GM18498 (cell line): ENCODE data around the gene HYLS1.

Experiments
- ATAC-seq: cut with Tn5 transposase; IDR thresholded peaks from one replicate; pipeline ENCODE4 v1.9.1; 2021; ENCODE audit warnings: mild to moderate bottlenecking, moderate library complexity; ENCODE audit not compliant: unreplicated experiment

HYLS1 gene

DNA sequence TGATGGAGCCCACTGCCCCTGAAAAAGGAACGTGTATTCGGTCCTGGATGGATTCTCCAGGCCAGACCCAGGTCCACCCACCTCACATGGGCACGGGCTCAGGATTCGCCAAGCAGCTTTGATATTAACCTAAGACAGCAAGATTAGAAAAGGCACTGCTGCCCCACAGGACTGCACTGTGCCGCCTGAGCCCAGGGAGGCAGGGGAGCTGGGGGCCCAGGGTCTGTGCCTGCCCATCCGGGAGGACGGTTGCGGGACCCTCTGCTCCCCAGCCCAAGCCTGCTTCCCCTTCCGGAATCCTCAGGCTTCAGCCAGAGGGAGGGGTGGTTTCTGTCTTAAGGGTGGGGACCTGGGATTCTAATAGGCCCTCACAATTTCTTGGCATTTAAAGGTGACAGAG, 44.8 kb downstream of the HYLS1 start:
- ATAC-seq, result no peak

DNA sequence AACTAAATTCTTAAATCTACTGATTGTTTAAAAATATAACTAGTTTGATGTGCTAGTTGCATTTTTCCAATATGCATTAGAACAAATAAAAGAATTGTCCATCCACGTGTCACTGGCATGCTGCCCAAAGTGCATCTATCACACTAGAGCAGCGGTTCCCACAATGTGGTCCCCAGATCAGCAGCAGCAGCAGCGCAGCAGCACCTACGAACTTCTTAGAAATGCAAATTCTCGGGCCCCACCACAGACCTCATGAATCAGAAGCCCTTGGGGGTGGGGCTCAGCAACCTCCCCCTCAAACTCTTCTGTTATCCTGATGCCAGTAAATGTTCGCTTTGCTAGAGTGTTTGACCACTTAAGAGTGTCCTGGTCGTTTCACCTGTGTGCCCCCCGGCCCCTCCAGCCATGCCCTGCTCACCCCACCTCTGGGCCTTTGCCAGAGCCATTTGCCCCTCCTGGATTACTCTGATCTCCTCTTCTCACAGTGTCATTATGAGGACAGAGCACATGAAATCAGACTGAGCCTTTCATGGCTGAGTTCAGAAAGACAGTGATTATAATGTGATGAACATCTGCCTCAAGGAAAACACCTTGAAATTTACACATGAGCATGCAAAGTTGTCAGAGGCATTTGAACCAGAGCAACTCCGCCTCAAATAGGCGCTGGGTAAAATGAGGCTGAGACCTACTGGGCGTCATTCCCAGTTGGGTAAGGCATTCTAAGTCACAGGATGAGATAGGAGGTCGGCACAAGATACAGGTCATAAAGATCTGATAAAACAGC, 45.8 kb downstream of the HYLS1 start:
- ATAC-seq, result no peak

DNA sequence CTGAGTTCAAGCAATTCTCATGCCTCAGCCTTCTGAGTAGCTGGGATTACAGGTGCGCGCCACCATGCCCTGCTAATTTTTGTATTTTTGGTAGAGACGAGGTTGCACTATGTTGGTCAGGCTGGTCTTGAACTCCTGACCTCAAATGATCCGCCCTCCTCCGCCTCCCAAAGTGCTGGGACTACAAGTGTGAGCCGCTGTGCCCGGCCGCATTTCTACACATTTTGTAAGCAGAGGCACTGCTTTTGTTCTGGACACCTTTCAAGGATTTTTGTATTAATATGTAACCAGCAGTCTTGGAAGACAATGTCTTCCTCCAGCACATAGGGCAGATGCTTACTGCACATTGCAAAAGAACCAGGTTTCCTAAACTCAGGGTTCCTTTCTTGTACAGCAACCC, 47.0 kb downstream of the HYLS1 start:
- ATAC-seq, result no peak

DNA sequence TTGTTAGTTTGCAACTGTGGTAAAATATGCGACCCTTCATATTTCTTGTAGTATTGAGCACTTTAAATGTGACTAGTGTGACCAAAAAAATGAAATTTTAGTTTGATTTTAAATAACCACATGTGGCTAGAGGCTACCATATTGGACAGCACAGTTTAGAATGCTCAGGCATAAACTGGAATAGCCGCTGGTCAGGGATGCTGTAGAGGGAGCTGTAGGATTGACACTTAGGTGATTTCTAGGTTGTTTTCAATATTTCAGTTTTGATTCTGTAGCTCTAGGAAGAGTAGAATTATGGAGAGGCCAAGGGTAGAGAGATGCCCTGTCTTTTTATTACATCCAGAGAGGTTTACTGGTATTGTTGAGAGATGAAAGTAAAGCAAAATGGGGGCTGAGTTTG, 47.6 kb downstream of the HYLS1 start:
- ATAC-seq, result no peak

DNA sequence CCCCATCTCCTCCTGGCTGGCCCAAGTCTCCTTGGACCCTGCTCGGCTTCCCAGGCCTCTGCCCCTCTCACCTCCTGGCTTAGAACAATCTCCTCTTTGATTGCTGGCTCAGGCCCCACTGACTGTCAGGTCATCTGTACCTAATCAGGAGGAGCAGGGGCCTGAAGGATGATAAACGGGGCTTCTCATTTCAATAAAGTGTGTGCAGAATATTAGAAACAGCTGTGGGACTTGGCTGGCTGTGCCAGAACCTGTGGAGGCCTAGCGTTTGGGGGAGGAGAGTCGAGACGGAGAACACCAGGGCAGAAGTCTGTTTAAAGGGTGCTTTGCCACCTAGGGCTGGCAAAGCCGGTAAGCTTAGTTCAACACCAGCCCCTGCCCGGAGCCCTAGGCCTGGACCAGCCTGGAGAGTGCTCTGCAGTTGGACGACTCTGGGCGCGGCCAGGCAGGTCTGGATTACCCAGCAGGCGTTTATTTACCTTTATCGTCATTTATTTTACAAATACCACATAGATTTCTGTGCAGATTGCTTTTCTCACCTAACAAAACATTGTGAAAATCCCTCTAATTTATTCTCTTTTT, 48.2 kb downstream of the HYLS1 start:
- ATAC-seq, result no peak

DNA sequence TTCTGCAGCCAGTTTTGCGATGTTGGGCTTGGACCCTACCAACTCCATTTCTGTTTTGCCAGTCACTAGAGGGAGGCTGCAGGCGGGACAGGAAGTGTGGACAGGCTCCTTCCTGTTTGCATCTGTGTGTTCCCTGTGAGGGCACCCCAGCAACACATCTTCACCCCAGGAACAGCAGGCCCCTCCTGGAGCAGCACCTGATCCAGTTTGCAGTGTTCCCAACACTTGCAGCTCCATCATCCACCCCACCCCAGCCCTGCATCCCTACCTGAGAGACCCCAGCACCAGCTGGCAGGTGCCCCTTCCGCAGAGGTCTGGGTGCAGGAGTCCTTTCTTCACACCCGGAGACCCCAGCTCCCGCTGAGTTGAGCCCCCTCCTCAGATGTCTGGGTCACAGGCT, 51.0 kb downstream of the HYLS1 start:
- no peak for ATAC-seq

DNA sequence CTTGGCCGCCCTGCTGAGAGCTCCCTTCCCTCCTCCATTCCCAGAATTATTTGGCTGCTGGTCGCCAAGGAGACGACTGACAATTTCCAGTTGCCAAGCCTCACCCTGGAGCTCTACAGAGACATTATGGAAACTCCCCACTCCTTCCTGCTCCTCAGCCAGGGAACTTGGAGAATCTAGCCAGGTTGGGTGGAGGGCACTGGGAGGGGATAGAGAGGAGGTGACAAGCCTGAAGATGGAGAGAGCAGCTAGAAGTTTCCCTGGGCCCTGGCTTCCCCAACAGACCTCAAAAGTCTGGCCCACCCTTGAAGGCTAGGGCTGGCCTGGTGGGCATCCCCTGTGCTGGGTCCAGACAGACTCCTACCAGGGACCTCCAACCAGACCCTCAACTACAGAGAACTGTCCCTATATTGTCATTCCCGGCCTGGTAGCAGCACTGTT, 51.6 kb downstream of the HYLS1 start:
- ATAC-seq, result no peak

DNA sequence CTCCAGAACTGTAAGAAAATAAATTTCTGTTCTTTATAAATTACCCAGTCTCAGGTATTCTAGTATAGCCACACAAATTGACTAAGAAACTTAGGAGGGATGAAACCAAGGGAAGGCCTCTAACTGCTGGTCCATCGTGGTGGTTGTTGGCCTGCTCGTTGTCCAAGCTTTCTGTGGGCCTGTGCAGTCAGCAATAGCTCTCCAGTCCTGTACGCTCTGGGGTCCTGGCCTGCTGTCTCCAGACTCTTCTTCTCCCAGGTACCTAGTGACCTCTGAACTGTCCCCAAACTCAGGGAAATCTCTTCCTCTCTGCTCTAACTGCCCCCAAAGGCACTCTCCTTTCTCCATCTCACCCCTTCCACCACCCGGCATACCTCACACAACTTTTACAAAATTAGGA, 52.7 kb downstream of the HYLS1 start:
- ATAC-seq, result no peak

DNA sequence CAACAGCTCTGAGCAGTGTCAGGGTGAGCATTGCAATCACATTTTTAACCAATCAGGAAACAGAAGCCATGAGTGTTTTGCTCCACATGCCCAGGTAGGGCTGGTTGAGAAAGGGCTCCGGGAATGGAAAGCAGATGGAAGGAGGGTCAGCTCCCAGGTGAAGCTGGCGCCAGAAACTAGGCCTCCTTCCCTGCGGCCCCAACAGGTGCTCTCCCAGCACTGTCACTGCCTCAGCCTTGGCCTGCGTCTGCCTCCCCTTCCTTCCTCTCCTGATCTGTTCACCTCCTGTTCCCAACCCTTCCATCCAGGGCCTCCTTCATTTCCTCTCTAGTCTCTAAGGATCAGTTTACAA, 53.8 kb downstream of the HYLS1 start:
- ATAC-seq, result no peak

DNA sequence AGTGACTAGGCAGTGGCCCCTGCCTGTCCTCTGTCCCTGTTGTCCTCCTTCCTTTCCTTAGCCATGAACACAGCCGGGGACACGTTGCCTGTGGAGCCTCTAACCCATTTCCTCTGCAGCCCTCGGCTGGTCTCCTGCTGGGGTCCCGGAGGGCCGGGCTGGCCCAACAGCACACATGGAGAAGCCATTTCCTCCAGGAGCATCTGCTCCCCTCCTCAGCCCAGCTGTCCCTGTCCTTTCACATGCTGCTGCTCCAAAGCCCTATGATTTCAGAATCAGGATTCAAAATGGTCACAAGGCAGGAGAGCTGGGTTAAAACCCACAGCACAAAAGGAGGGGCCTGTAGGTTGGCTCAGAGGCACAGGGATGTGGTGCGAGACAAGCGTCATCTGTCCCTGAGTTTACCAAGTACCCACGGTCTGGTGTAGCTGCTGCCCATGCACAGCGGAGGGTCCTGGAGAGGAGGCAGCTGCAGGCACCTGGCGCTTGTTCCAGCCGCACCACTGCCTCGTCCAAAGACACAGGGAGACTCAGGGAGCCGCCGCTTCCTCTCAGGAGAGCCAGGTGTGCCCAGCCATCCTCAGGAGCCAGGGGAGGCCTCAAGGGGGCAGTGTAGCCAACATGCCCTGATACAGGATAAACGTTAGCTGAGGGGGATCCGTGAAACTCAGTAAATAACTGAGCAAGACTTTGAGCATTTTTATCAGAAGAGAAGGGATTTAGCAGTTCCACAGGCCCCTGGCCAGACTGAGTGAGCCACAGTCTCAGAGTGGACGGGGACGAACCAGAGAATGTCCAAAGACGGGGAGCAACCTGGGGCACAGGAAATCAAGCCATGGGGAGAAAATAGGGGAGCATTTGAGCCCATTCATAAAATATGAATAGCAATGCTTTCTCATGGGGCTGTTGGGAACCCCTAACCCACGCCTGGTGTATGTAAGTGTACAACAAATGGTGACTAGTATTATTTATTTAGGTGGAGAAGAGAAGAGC, 54.4 kb downstream of the HYLS1 start:
- no peak for ATAC-seq

DNA sequence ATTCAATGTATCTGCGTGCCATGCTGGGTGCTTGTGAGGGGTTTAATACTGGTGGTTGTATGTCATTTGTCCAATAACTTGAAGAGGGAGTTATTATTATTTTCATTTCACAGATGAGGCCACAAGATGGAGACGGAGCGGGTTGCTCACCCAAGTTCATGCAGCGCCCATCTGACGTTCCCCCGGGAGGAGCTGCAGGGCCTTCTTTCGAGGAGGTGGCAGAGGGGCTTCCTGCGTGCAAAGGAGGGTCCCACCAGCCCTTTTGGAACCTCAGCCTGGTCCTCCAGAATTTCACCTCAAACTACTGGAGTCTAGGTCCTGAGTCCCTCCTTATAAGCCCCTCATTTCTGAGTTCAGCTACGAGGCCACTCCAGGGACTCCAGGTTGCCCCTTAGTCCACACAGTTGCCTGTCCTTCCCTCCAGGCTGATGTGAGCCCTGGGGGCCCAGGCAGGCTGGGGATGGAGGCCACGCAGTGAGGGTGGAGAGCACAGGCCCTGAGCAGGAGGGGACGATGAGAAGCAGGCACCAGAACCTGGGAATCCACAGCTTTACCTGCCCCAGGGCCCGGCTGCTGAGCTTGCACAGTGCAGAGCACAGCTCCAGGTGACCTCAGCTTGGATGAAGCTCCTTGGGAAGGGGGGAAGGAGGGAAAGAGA, 55.4 kb downstream of the HYLS1 start:
- ATAC-seq, result no peak

DNA sequence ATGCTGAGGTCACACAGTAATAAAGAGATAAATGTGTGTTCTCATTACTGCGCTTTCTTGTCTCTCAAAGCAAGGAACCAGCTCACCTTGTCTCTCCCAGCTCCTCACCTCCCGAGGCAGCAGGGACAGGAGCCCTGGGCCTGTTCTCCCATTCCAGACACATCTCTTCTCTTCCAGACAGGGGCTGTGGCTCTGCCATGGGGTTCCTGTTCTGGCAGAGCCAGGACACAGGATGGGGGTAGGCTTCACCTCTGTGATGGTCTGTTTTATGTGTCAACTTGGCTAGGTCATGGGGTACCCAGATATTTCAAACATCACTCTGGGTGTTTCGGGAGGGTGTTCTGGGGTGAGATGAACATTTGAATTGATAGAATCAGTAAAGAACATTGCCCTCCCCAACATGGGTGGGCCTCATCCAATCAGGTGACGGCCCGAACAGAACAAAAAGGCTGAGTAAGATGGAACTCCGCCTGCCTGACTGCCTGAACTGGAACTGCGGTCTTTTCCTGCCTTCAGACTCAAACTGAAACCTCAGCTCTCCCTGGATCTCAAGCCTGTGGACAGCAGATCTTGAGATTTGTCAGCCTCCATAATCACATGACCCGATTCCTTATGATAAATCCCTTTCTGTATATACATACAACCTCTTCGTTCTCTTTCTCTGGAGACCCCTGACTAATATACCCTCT, 56.3 kb downstream of the HYLS1 start:
- ATAC-seq, result no peak

DNA sequence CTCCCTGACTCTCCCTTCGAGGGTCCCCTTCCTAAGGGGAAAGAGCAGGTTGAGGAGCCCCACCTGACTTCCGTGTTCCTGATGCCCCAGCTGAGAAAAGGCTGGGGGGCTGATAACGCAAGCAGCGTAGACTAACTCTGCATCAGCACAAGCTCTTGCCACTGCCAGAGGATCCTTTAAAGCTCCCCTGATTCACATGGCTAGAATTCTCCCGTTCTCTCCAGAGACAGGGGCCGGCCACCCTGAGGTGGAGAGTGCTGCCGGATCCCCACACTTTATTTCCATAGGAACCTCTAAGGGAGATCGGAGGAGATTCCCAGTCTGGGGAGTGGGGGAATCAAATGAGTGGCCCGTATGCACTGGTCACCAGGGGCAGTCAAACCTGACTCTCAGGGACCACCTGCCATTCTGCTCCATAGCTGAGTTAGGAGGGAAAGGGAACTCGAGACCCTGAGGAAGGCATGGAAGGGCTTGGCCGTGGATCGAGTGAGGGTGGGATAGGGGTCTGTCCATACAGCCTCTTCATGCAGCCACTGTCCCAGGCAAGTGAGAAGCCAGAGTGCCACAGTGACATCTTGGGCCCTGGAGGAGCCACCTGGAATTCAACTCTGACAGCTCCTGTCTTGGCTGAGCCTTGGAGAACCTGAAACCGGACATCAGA, 57.0 kb downstream of the HYLS1 start:
- ATAC-seq, result no peak

DNA sequence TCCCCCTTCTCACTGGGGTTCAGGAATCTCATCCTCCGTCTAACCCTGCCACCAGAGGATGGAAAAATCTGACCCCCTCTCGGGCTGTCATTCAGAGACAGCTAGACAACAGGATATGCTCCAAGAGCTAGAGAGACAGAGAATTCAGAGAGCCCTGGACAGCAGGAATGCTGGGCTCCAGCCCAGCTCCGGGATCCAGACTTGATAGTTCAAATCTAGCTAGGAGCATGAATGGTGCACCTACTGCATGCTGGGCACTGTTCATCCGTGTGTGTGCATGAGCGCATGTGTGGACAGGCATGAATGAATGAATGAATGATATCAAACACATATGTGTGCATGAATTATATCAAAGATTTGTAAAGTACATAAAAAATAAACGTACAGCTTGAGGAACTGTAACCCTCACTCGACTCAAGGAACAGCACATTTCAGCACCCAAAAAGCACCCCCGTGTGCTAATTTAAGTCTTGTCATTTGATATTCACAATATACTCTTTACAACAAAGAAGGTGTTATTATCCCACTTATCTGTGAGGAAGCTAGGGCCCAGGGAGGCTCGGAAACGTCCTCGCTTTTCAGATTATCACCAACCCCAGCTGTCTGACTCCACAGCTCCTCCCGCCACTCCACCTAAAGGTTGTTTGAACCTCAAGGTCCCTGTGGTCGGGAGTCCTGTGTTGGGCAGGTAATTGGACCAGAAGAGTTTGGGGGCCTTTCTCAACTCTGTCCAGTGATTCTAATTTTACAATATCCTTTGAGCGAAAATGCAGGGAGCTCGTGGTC, 57.7 kb downstream of the HYLS1 start:
- ATAC-seq, result no peak

DNA sequence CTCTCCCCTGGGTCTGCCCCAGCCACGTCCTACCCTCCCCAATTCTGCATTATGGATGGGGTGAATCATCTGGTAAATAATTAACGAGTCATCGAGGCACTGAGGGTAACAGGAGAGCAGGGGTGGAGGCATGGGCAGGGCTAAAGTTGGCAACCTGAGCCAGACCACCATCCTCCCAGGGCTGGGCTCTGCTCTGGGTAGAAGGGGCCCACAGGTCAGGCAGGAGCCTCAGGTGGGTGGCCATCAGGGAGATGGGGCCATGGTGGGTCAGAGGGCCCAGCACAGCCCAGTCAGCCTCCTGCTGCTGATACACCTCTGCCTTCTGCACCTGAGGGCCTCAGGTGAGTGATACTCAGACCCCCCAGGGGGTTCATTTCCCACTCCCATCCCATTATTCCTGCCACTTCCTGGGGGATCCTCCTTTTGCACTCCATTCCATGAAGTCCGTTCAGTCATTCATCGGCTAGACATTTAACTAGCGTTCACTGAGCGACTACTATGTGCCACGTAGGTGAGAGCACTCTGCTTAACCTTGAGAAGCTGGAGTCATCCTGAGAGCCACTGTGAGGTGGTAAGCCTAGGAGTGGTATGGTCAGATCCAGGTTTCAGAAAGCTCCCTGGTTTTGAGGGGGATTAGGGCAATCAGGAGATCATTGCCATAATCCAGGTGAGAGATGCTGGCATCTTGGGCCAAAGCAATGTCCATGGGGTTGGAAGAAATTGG, 58.5 kb downstream of the HYLS1 start, which contains the start of gene VSIG10L2:
Gene VSIG10L2, plus strand, starts transcription at position 248 of the 724 bp plus-strand sequence. Its CDS starts 12 bp downstream, at position 260.
- ATAC-seq, result no peak

DNA sequence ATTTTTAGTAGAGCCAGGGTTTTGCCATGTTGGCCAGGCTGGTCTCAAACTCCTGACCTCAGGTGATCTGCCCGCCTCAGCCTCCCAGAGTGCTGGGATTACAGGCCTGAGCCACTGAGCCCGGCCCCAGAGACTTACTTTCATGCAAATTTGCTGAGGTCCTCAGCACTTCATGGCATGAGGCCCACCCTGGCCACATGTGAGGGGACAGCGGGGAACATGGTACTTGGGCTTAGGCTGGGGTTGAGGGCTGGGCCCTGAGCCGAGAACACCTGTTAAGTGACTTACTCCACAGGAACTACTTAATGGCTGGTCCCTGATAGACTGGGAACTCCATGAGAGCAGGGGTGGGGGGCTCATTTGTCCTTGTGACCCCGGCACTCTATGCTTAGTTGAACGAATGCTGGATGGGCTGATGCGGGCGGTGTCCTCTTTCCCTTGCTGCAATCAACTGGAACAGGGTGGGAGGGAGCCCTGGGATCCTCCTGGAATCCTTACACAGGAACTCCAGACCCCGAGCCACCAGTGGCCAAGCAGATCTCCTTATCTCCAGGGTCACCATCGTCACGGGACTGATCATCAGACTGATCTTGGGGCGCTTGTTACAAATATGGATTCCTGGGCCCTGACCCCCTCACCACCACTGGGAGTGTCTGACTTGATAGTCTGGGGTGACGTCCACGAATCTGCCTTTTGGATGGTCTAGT, 59.4 kb downstream of the HYLS1 start:
- ATAC-seq, result no peak

DNA sequence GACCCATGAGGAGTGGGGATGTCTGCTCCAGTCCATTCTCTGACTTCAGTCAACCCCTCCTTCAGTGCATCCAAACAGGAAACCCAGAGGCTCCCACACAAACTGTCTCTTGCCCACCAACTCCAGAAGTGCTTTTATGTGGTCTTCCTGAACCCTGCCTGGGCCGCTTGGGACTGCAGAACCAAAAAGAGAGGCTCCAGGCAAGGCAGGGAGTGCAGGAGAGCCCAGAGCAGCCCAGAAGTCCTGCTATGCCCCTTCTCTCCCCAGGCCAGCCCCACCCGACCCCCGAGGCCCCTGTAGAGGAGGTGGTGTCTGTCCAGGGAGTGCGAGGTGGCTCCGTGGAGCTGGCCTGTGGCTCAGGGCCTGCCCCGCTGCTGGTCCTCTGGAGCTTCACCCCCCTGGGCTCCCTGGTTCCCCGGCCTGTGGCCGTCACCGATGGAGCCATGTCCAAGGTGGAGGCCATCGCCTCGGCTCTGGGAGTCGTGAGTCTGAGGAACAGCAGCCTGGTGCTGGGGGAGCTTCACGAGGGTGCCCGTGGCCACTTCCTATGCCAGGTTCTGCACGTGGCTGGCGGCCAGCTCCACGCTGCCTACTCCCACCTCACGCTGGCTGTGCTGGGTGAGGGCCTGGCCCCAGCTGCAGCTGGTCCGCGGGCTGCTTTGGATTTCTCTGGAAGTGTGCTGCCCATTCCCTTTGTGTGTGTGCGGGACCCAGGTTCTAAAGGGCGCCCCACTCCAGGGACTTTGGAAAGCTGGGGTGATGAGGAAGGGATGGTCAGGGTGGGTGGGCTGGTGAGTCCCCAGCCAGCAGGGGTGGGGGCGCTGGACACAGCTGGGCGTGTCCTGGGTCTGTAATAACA, 60.2 kb downstream of the HYLS1 start:
- no peak for ATAC-seq
